Measurements from ENCODE around the gene GLT1D1.

DNA sequence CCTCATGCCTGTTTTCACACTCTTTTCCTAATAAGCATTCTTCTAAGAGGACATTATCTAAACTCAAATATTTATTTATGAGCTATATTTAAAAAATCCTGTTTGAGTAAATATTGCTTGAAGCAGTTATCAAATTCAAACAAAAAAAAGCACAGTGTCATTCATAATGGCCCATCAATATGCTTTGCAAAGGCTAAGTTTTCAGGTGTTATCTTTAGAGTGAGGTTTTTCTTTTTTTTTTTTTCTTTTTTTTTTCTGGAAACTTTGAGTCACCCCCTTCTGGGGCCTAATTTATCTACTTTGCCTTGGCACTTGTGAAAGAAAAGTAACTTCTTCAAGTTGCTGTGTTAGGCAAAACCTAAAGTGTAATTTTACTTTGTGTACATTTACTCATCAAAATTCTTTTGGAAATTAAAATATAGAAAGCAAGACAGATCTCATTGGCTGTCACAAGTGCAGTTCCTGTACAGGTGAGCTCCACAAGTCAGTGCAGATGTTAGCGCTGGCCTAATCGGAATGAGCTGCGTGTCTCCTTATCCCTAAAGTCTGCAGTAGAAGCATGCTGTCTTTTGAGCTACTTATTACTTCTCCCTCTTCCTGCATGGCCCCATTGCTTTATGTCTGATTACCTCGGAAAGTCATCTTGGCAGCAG is 53.3 kb downstream of the GLT1D1 start:
- TF ChIP-seq TAF1 (IDR thresholded peaks at IDR 0.05; ENCODE audit: low read depth) (no peak), YY1 (IDR thresholded peaks at IDR 0.05; ENCODE audit: low read depth) (no peak), CREB1 (IDR thresholded peaks at IDR 0.05; ENCODE audit: low read depth) (no peak), RAD21 (IDR thresholded peaks at IDR 0.05; ENCODE audit: low read depth) (no peak), REST (IDR thresholded peaks at IDR 0.05; ENCODE audit: low read depth) (no peak), EP300 (IDR thresholded peaks at IDR 0.05; ENCODE audit: borderline replicate concordance) (no peak), NFIC (IDR thresholded peaks at IDR 0.05) (no peak), TCF12 (IDR thresholded peaks at IDR 0.05; ENCODE audit: low read depth) (no peak), USF1 (IDR thresholded peaks at IDR 0.05) (no peak), EGR1 (IDR thresholded peaks at IDR 0.05) (no peak)
- TF ChIP-seq, protein P1, sequence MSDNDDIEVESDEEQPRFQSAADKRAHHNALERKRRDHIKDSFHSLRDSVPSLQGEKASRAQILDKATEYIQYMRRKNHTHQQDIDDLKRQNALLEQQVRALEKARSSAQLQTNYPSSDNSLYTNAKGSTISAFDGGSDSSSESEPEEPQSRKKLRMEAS (IDR thresholded peaks at IDR 0.05) = no peak
